ENCODE data around the gene CDK5R1.

CDK5R1 gene

GRCh38 chr17:32502013-32502412 lies 15.2 kb downstream of the CDK5R1 start:
- H3K9me3 Mint-ChIP-seq: no peaks in the 10 kb centered on the region
- H3K36me3 Mint-ChIP-seq (ENCODE audit: insufficient read depth): no peaks in the 10 kb centered on the region
- no peak for DNase-seq (ENCODE audit: low spot score in 2 of 2)
- no peak overlapping the region for H3K4me3 Mint-ChIP-seq
- H3K27ac Mint-ChIP-seq (ENCODE audit: low read depth): peak overlapping the region; percentile 69
- ATAC-seq (replicated peaks; ENCODE audit: extremely low read depth, poor library complexity, severe bottlenecking): no peak
- no peaks in the 10 kb centered on the region for H3K27me3 Mint-ChIP-seq
- peaks cover 52% of the 10 kb centered on the region for H3K4me1 Mint-ChIP-seq

DNA sequence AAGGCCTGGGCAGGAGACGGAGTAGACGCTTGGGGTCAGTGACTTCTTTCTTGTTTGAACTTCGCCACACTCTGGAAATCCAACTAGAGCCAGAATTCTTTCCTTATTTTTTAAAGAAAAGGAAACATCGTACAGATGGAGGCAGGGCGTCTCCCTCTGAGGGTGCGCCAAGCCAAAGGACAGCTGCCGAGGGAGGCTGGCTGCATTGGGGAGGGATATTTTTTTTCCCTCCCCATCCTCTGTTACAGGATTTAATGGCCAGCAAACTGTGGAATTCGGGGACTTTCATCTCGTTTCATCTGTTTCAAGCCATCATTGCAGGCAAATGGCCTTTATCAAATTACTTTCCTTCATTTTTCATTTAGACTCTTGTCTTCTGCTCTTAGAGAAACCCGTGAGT lies 15.9 kb downstream of the CDK5R1 start:
- Mint-ChIP-seq H3K36me3 (ENCODE audit: insufficient read depth) (no peaks in the 10 kb centered on the region), H3K9me3 (no peaks in the 10 kb centered on the region), H3K4me1 (peaks cover 56% of the 10 kb centered on the region), H3K4me3 (no peak overlapping the region), H3K27ac (ENCODE audit: low read depth) (peak overlapping the region; percentile 86), H3K27me3 (no peaks in the 10 kb centered on the region)
- ATAC-seq (replicated peaks; ENCODE audit: extremely low read depth, poor library complexity, severe bottlenecking): no peak
- DNase-seq (ENCODE audit: low spot score in 2 of 2): no peak

DNA sequence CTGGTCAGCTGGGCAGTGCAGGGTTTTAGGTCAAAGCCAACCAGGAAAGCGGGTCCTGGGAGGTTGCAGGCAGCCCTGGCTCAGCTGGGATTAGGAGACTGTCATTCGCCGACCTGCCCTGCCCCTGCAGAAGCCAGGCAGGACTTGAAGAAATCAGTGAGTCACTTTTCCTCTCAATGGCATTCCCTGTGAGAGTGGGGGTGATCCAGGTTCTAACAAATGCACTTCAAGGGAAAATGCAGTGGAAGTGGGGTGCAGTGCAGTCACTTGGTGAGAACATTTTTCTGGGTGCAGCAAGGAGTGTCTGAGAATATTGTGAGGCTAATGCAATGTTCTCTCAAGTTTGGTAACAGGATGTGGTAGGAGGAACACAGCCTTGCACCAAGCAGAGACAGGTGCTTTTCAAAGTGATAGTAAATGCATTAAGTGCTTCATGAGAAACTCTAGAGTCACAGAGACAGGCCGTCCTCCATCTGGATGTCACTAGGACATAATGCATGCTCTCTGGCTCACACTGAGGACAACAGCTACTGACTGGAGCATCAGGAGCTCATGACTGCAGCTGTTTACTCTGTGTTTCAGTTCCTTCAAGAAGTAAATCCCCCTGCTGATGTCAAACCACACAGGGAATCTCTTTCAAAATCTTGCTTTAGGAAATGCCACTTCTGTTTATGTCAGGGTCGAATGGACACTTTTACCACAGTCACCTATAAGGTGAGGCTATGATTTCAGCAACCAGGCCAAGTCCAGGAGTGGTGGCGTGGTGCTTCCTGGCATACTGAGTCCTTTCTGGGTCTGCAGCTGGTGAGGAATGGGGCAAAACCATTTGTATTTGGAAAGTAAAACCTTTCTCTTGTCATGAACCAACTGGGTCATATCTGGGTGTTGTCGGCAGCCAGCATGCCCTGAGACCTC lies 16.7 kb downstream of the CDK5R1 start:
- ATAC-seq (replicated peaks; ENCODE audit: extremely low read depth, poor library complexity, severe bottlenecking) (peak; percentile 98), DNase-seq (ENCODE audit: low spot score in 2 of 2) (peak in 1 of 2 donors; percentile 47)
- peak overlapping the region; percentile 86 for H3K27ac Mint-ChIP-seq (ENCODE audit: low read depth)
- H3K4me3 Mint-ChIP-seq: peak overlapping the region; percentile 61
- peaks cover 53% of the 10 kb centered on the region for H3K4me1 Mint-ChIP-seq
- H3K36me3 Mint-ChIP-seq (ENCODE audit: insufficient read depth): no peaks in the 10 kb centered on the region
- H3K9me3 Mint-ChIP-seq: no peaks in the 10 kb centered on the region
- no peaks in the 10 kb centered on the region for H3K27me3 Mint-ChIP-seq

- no peak for ATAC-seq (replicated peaks; ENCODE audit: extremely low read depth, poor library complexity, severe bottlenecking)
- Mint-ChIP-seq H3K36me3 (ENCODE audit: insufficient read depth) (no peaks in the 10 kb centered on the region), H3K27ac (ENCODE audit: low read depth) (peak overlapping the region; percentile 86), H3K4me3 (peak overlapping the region; percentile 61), H3K9me3 (no peaks in the 10 kb centered on the region), H3K4me1 (peaks cover 58% of the 10 kb centered on the region), H3K27me3 (no peaks in the 10 kb centered on the region)
- DNase-seq (ENCODE audit: low spot score in 2 of 2): no peak
Observed at GRCh38 chr17:32504166-32504990, 17.6 kb downstream of the CDK5R1 start.

GRCh38 chr17:32508926-32509325 lies 22.1 kb downstream of the CDK5R1 start:
- H3K27ac Mint-ChIP-seq (ENCODE audit: low read depth): no peak overlapping the region
- peaks cover 58% of the 10 kb centered on the region for H3K4me1 Mint-ChIP-seq
- no peaks in the 10 kb centered on the region for H3K9me3 Mint-ChIP-seq
- ATAC-seq (replicated peaks; ENCODE audit: extremely low read depth, poor library complexity, severe bottlenecking) (no peak), DNase-seq (ENCODE audit: low spot score in 2 of 2) (no peak)
- H3K4me3 Mint-ChIP-seq: no peak overlapping the region
- no peaks in the 10 kb centered on the region for H3K27me3 Mint-ChIP-seq
- no peaks in the 10 kb centered on the region for H3K36me3 Mint-ChIP-seq (ENCODE audit: insufficient read depth)

DNA sequence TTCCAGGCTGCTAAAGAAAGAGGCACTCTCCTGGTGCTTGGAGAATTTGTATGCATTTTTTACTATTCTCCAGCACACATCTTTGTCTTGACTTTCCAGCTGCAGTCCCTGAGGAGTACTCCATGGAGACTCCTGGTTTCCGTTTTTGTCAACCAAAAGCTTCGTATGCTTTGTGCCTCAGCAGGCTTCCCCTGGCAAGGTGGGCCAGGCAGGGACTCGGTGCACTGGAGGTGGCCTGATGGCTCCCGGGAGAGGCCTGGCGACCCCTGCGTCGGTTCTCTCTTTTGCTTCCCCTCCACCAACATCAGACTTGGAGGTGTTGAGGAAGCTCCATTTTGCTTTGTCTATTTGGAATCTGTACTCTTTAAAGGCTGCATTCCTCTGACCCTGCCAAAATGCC lies 23.7 kb downstream of the CDK5R1 start:
- no peak overlapping the region for H3K27ac Mint-ChIP-seq (ENCODE audit: low read depth)
- no peak overlapping the region for H3K4me3 Mint-ChIP-seq
- H3K9me3 Mint-ChIP-seq: no peaks in the 10 kb centered on the region
- DNase-seq (ENCODE audit: low spot score in 2 of 2) (no peak), ATAC-seq (replicated peaks; ENCODE audit: extremely low read depth, poor library complexity, severe bottlenecking) (no peak)
- H3K27me3 Mint-ChIP-seq: no peaks in the 10 kb centered on the region
- H3K36me3 Mint-ChIP-seq (ENCODE audit: insufficient read depth): no peaks in the 10 kb centered on the region
- H3K4me1 Mint-ChIP-seq: peaks cover 45% of the 10 kb centered on the region

GRCh38 chr17:32512328-32512727 lies 25.5 kb downstream of the CDK5R1 start:
- Mint-ChIP-seq H3K27ac (ENCODE audit: low read depth) (no peak overlapping the region), H3K27me3 (no peaks in the 10 kb centered on the region), H3K4me3 (no peak overlapping the region), H3K4me1 (peaks cover 43% of the 10 kb centered on the region), H3K9me3 (no peaks in the 10 kb centered on the region), H3K36me3 (ENCODE audit: insufficient read depth) (no peaks in the 10 kb centered on the region)
- no peak for ATAC-seq (replicated peaks; ENCODE audit: extremely low read depth, poor library complexity, severe bottlenecking)
- no peak for DNase-seq (ENCODE audit: low spot score in 2 of 2)

GRCh38 chr17:32513579-32513978 lies 26.8 kb downstream of the CDK5R1 start:
- Mint-ChIP-seq H3K27me3 (no peaks in the 10 kb centered on the region), H3K9me3 (no peaks in the 10 kb centered on the region), H3K27ac (ENCODE audit: low read depth) (no peak overlapping the region), H3K4me3 (no peak overlapping the region), H3K4me1 (peaks cover 48% of the 10 kb centered on the region), H3K36me3 (ENCODE audit: insufficient read depth) (no peaks in the 10 kb centered on the region)
- ATAC-seq (replicated peaks; ENCODE audit: extremely low read depth, poor library complexity, severe bottlenecking): no peak
- DNase-seq (ENCODE audit: low spot score in 2 of 2): no peak

DNA sequence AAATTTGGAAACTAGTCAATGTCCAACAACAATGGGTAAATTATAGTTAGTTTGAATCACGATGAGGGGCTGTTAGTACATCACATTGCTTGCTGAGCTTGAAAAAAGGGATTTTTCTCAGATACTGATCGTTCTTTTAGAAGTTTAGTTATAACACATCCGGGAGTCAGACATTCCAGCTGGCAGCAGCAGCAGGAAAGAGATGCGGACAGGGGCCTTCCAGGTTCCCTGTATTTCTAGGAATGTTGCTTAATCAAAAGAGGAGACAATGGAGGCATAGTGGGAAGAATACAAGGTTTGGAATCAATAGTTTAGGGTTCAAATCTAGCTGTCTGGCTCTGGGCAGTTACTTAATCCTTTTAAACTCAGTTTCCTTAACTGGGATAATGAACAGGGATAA lies 27.8 kb downstream of the CDK5R1 start:
- Mint-ChIP-seq H3K4me3 (no peak overlapping the region), H3K4me1 (peaks cover 52% of the 10 kb centered on the region), H3K27me3 (no peaks in the 10 kb centered on the region), H3K36me3 (ENCODE audit: insufficient read depth) (no peaks in the 10 kb centered on the region), H3K27ac (ENCODE audit: low read depth) (no peak overlapping the region), H3K9me3 (no peaks in the 10 kb centered on the region)
- DNase-seq (ENCODE audit: low spot score in 2 of 2) (no peak), ATAC-seq (replicated peaks; ENCODE audit: extremely low read depth, poor library complexity, severe bottlenecking) (no peak)

DNA sequence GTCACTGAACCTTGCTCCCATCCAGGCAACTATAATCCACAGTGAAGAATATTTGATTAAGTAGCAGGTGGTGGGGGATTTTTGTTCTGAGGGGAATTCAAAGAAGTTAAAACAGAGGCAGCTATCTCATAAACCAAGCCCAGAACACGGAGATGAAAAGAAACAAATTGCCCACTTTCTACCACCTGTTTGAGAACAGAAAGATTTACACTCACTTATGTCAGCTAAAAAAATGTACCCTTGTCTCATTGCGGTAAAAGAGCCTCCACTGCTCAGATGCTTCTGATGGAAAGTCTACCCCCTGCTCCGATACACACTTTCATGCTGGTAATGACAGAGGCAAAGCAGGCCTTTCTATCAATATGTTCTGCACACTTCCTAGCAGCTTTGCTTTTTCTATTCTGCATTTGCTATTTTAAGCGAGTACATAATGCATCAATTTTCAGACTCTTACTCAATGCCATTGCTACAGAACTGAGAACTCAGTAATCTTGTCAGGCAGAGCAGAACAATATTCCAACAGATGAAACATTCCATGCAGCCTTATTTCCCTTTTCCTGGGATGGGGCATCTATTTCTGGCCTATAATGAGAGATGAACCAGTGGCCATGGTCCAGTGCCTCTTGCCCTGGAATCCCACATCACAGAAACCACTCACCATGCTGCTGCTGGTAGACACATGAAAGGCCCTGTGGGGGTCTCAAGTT lies 29.0 kb downstream of the CDK5R1 start:
- no peaks in the 10 kb centered on the region for H3K36me3 Mint-ChIP-seq (ENCODE audit: insufficient read depth)
- DNase-seq (ENCODE audit: low spot score in 2 of 2): no peak
- no peak overlapping the region for H3K4me3 Mint-ChIP-seq
- no peak for ATAC-seq (replicated peaks; ENCODE audit: extremely low read depth, poor library complexity, severe bottlenecking)
- H3K4me1 Mint-ChIP-seq: peaks cover 60% of the 10 kb centered on the region
- H3K9me3 Mint-ChIP-seq: no peaks in the 10 kb centered on the region
- no peaks in the 10 kb centered on the region for H3K27me3 Mint-ChIP-seq
- H3K27ac Mint-ChIP-seq (ENCODE audit: low read depth): no peak overlapping the region

GRCh38 chr17:32516450-32516849 lies 29.7 kb downstream of the CDK5R1 start:
- no peak for DNase-seq (ENCODE audit: low spot score in 2 of 2)
- ATAC-seq (replicated peaks; ENCODE audit: extremely low read depth, poor library complexity, severe bottlenecking): no peak
- no peaks in the 10 kb centered on the region for H3K27me3 Mint-ChIP-seq
- no peak overlapping the region for H3K4me3 Mint-ChIP-seq
- H3K9me3 Mint-ChIP-seq: no peaks in the 10 kb centered on the region
- H3K36me3 Mint-ChIP-seq (ENCODE audit: insufficient read depth): no peaks in the 10 kb centered on the region
- peak overlapping the region; percentile 65 for H3K27ac Mint-ChIP-seq (ENCODE audit: low read depth)
- H3K4me1 Mint-ChIP-seq: peaks cover 59% of the 10 kb centered on the region

DNA sequence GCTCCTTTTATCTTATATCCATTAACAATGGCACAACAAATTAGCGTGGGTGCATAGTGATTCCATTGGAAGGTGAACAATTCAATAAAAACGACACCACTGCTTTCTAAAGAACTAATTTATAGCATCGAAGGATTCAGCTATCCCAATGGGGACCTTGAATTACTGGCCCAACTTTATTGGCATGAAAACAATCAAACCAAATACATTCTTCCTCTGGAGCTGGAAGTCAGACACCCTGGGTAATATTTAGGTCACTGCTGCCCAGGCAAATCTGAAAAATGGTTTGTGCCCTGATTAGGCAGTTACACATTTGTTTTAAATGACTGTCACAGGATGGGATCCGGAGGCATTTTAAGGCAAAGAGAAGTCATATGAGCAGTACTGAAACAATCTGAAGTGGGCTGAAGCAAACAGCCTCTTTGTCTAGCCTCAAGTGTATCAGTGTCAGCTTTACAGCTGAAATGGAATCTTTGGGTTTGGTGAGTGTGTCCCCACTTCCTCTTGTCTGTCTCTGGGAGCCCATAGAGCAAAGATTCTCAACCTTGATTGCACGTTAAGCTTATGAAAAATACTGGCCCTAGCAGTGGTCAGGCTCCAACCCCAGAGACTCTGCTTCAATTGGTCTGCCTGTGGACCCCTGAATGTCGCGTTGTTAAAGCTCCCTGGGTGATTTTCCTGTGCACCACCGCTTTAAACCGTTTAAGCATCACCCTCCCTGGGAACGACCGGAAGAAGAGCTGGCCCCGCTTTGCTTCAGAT lies 30.3 kb downstream of the CDK5R1 start:
- Mint-ChIP-seq H3K27me3 (no peaks in the 10 kb centered on the region), H3K27ac (ENCODE audit: low read depth) (peak overlapping the region; percentile 65), H3K4me1 (peaks cover 55% of the 10 kb centered on the region), H3K36me3 (ENCODE audit: insufficient read depth) (no peaks in the 10 kb centered on the region), H3K4me3 (peak overlapping the region; percentile 48), H3K9me3 (no peaks in the 10 kb centered on the region)
- DNase-seq (ENCODE audit: low spot score in 2 of 2) (no peak), ATAC-seq (replicated peaks; ENCODE audit: extremely low read depth, poor library complexity, severe bottlenecking) (no peak)
